IMR-90 (cell line): Measurements from ENCODE around the gene TCF4. TPM values are rescaled to one million over a fixed set of nuclear protein-coding genes. Genes with fewer than 3 reads are reported as not detected.

Source experiments
- ATAC-seq: fragments of 200-7000 bp; cut with Tn5 transposase; 2 replicates; pipeline ENCODE4 v1.9.1; 2020; ENCODE audit warnings: low read depth, mild to moderate bottlenecking, moderate library complexity
- BruUV-seq: library from RNA; stranded (reverse); fragments of 400-500 nt; replicated peaks from 2 replicates; lab custom pipeline; 2021; lab: Mats Ljungman, UMichigan
- CTCF ChIA-PET: fragments of 300-600 bp; formaldehyde crosslinking; extraction: SDS; loops from one replicate; lab custom pipeline; 2021; ENCODE audit warnings: antibody characterized with exemption; lab: Yijun Ruan, JAX
- POLR2A ChIA-PET: fragments of 300-600 bp; sonication (Branson Sonifier 250); formaldehyde crosslinking; loops from one replicate; lab custom pipeline; 2022; ENCODE audit warnings: antibody characterized with exemption; ENCODE audit not compliant: unreplicated experiment; lab: Charles Lee
- DNase-seq: peaks from one replicate; pipeline ENCODE4 v3.0.0; 2013
- H2AFZ ChIP-seq: replicated peaks from 2 replicates; pipeline ENCODE3; 2013; ENCODE audit warnings: low read length, mild to moderate bottlenecking; ENCODE audit not compliant: poor library complexity
- H2AK5ac ChIP-seq: 2 replicates; pipeline ENCODE4 v1.6.1; 2013; ENCODE audit warnings: low read depth, low read length, inconsistent platforms
- H2AK9ac ChIP-seq: replicated peaks from 2 replicates; pipeline ENCODE3; 2013; ENCODE audit warnings: mild to moderate bottlenecking, low read depth, low read length, moderate library complexity; ENCODE audit not compliant: poor library complexity
- H2BK120ac ChIP-seq: 2 replicates; pipeline ENCODE4 v1.6.1; 2013; ENCODE audit warnings: low read depth, low read length, inconsistent platforms
- H2BK15ac ChIP-seq: 3 replicates; pipeline ENCODE4 v1.6.1; 2013; ENCODE audit warnings: low read depth, low read length, inconsistent platforms
- H2BK20ac ChIP-seq: 2 replicates; pipeline ENCODE4 v1.6.1; 2013; ENCODE audit warnings: low read depth, mild to moderate bottlenecking, inconsistent platforms, low read length, moderate library complexity
- H2BK5ac ChIP-seq: 2 replicates; pipeline ENCODE4 v1.6.1; 2013; ENCODE audit warnings: mild to moderate bottlenecking, low read depth, low read length, inconsistent platforms; ENCODE audit not compliant: poor library complexity, severe bottlenecking
- H3K14ac ChIP-seq: replicated peaks from 2 replicates; pipeline ENCODE4 v1.6.1; 2013; ENCODE audit warnings: low read depth, low read length, inconsistent platforms
- H3K18ac ChIP-seq: 2 replicates; pipeline ENCODE4 v1.6.1; 2013; ENCODE audit warnings: low read depth, low read length, control low read depth
- H3K23ac ChIP-seq: 2 replicates; pipeline ENCODE4 v1.6.1; 2013; ENCODE audit warnings: low read depth, low read length, inconsistent platforms
- H3K27ac ChIP-seq: 2 replicates; pipeline ENCODE4 v1.5.1; 2013; ENCODE audit warnings: mild to moderate bottlenecking, control low read depth, low read length; ENCODE audit not compliant: insufficient read depth
- H3K27me3 ChIP-seq: 2 replicates; pipeline ENCODE4 v1.6.1; 2013; ENCODE audit warnings: low read length; ENCODE audit not compliant: control insufficient read depth, insufficient read depth
- H3K36me3 ChIP-seq: 2 replicates; pipeline ENCODE4 v1.6.1; 2013; ENCODE audit warnings: low read length, mixed read lengths; ENCODE audit not compliant: control insufficient read depth, insufficient read depth
- H3K4ac ChIP-seq: 2 replicates; pipeline ENCODE4 v1.6.1; 2013; ENCODE audit warnings: low read depth, low read length, inconsistent platforms
- H3K4me1 ChIP-seq: 2 replicates; pipeline ENCODE4 v1.6.1; 2013; ENCODE audit warnings: low read length, mixed read lengths; ENCODE audit not compliant: control insufficient read depth, insufficient read depth
- H3K4me2 ChIP-seq: 2 replicates; pipeline ENCODE4 v1.6.1; 2013; ENCODE audit warnings: low read depth, mild to moderate bottlenecking, control low read depth, low read length, moderate library complexity
- H3K4me3 ChIP-seq: 2 replicates; pipeline ENCODE4 v1.5.1; 2013; ENCODE audit warnings: low read depth, mild to moderate bottlenecking, control low read depth, low read length, moderate library complexity; ENCODE audit not compliant: insufficient read depth
- H3K56ac ChIP-seq: 2 replicates; pipeline ENCODE4 v1.6.1; 2013; ENCODE audit warnings: low read length, inconsistent platforms; ENCODE audit not compliant: insufficient read depth; ENCODE audit errors: extremely low read depth
- H3K79me1 ChIP-seq, 2 experiments: 2 replicates each; pipeline ENCODE4 v1.6.1; 2013; ENCODE audit warnings: low read length in 2 of 2, inconsistent platforms in 1 of 2, low read depth in 1 of 2
- H3K9ac ChIP-seq: 2 replicates; pipeline ENCODE4 v1.6.1; 2013; ENCODE audit warnings: low read depth, low read length, control low read depth
- H3K9me1 ChIP-seq: 2 replicates; pipeline ENCODE4 v1.6.1; 2013; ENCODE audit warnings: low read length, inconsistent platforms; ENCODE audit not compliant: insufficient read depth
- H3K9me3 ChIP-seq: 2 replicates; pipeline ENCODE4 v1.6.1; 2013; ENCODE audit warnings: low read length; ENCODE audit not compliant: control insufficient read depth, insufficient read depth
- H4K20me1 ChIP-seq: 2 replicates; pipeline ENCODE4 v1.6.1; 2013; ENCODE audit warnings: low read length, inconsistent platforms; ENCODE audit not compliant: insufficient read depth
- H4K5ac ChIP-seq: 2 replicates; pipeline ENCODE4 v1.6.1; 2013; ENCODE audit warnings: mild to moderate bottlenecking, low read depth, low read length, control low read depth
- H4K8ac ChIP-seq, 2 experiments: 2 replicates each; pipeline ENCODE4 v1.6.1; 2013; ENCODE audit warnings: low read depth in 2 of 2, low read length in 2 of 2, control low read depth in 1 of 2, inconsistent platforms in 1 of 2
- H4K91ac ChIP-seq: 2 replicates; pipeline ENCODE4 v1.6.1; 2013; ENCODE audit warnings: low read depth, low read length, inconsistent platforms; ENCODE audit not compliant: insufficient read depth
- BHLHE40 ChIP-seq: fragments of 150-350 bp; IDR thresholded peaks from 2 replicates; pipeline ENCODE4 v1.6.1; 2016; ENCODE audit warnings: mild to moderate bottlenecking, low read depth, low read length
- CEBPB ChIP-seq: IDR thresholded peaks from 2 replicates; pipeline ENCODE4 v1.6.1; 2012; ENCODE audit warnings: low read depth, low read length, improper control_type of control experiment
- CHD1 ChIP-seq: IDR thresholded peaks from 2 replicates; pipeline ENCODE4 v1.6.1; 2012; ENCODE audit warnings: low read depth, low read length, improper control_type of control experiment
- CTCF ChIP-seq: conservative IDR thresholded peaks from 2 replicates; pipeline ENCODE4 v1.5.1; 2012; ENCODE audit warnings: mild to moderate bottlenecking, low read depth, low read length, improper control_type of control experiment
- FOS ChIP-seq: fragments of 150-350 bp; IDR thresholded peaks from 2 replicates; pipeline ENCODE4 v1.6.1; 2016; ENCODE audit warnings: low read depth, low read length
- MAFK ChIP-seq: IDR thresholded peaks from 2 replicates; pipeline ENCODE4 v1.6.1; 2012; ENCODE audit warnings: low read depth, low read length, improper control_type of control experiment
- MAZ ChIP-seq: IDR thresholded peaks from 2 replicates; pipeline ENCODE4 v1.6.1; 2012; ENCODE audit warnings: low read depth, mild to moderate bottlenecking, low read length, improper control_type of control experiment, moderate library complexity, borderline replicate concordance
- MXI1 ChIP-seq: IDR thresholded peaks from 2 replicates; pipeline ENCODE4 v1.6.1; 2012; ENCODE audit warnings: low read depth, mild to moderate bottlenecking, low read length, moderate library complexity, borderline replicate concordance
- NFE2L2 ChIP-seq: fragments of 150-350 bp; IDR thresholded peaks from 2 replicates; pipeline ENCODE4 v1.6.1; 2016; ENCODE audit warnings: low read depth, mild to moderate bottlenecking, low read length
- POLR2A ChIP-seq: IDR thresholded peaks from 2 replicates; pipeline ENCODE4 v1.6.1; 2012; ENCODE audit warnings: mild to moderate bottlenecking, low read depth, low read length
- RAD21 ChIP-seq: IDR thresholded peaks from 2 replicates; pipeline ENCODE4 v1.6.1; 2012; ENCODE audit warnings: low read length, improper control_type of control experiment
- RCOR1 ChIP-seq: IDR thresholded peaks from 2 replicates; pipeline ENCODE4 v1.6.1; 2012; ENCODE audit warnings: mild to moderate bottlenecking, low read length, improper control_type of control experiment; ENCODE audit not compliant: insufficient replicate concordance
- RFX5 ChIP-seq: IDR thresholded peaks from 2 replicates; pipeline ENCODE4 v1.8.0; 2012; ENCODE audit warnings: low read depth, mild to moderate bottlenecking, low read length, moderate library complexity
- SMC3 ChIP-seq: fragments of 150-350 bp; IDR thresholded peaks from 2 replicates; pipeline ENCODE4 v1.6.1; 2016; ENCODE audit warnings: low read depth, mild to moderate bottlenecking, antibody characterized with exemption, low read length, moderate library complexity
- USF2 ChIP-seq: fragments of 150-350 bp; IDR thresholded peaks from 2 replicates; pipeline ENCODE4 v1.6.1; 2017; ENCODE audit warnings: mild to moderate bottlenecking, antibody characterized with exemption, low read length, low read depth
- WGBS, 2 experiments: methylation state at CpG; one replicate each; pipeline versions ENCODE4 v1.1.5 to v1.1.7; 2013; ENCODE audit warnings: missing lambda C conversion rate in 2 of 2; ENCODE audit not compliant: insufficient read length in 1 of 2; ENCODE audit errors: extremely low coverage in 2 of 2; 5-methylcytosine and 5-hydroxymethylcytosine counted together
- dilution Hi-C: fragments of 300-500 bp; cut with HindIII; formaldehyde crosslinking; loops from one replicate; pipeline ENCODE4 v1.14.3; 2018; ENCODE audit warnings: low sequenced_read_pairs; ENCODE audit not compliant: unreplicated experiment
- in situ Hi-C: fragments of 300-500 bp; cut with MboI; formaldehyde crosslinking; loops from 3 replicates; pipeline ENCODE4 v1.14.3; 2019; ENCODE audit warnings: low sequenced_read_pairs, inconsistent platforms, mixed read lengths
- intact Hi-C: fragments of 100-400 bp; cut with micrococcal nuclease; formaldehyde crosslinking; loops from 2 replicates; pipeline ENCODE4 v1.10.0; 2022
- polyA plus RNA-seq, 3 experiments: library from polyadenylated mRNA; depleted of rRNA; stranded (reverse); fragments of >200 nt; gene quantifications; 2 replicates each; pipeline ENCODE4 v1.2.3, GENCODE V29; 2012; ENCODE audit warnings: low replicate concordance in 1 of 3
- total RNA-seq: library from RNA; depleted of rRNA; stranded (reverse); fragments of >200 nt; gene quantifications from 2 replicates; pipeline ENCODE4 v1.2.3, GENCODE V29; 2012
- TF ChIP-seq, protein P1 (sequence below): fragments of 150-350 bp; IDR thresholded peaks from 2 replicates; pipeline ENCODE4 v1.6.1; 2016; ENCODE audit warnings: low read depth, mild to moderate bottlenecking, low read length, moderate library complexity, borderline replicate concordance

TCF4 gene
- total and polyA plus RNA-seq, 2 of the 4 experiments (the other 2 are of a cell fraction) = 30.0 to 87.1 TPM

DNA sequence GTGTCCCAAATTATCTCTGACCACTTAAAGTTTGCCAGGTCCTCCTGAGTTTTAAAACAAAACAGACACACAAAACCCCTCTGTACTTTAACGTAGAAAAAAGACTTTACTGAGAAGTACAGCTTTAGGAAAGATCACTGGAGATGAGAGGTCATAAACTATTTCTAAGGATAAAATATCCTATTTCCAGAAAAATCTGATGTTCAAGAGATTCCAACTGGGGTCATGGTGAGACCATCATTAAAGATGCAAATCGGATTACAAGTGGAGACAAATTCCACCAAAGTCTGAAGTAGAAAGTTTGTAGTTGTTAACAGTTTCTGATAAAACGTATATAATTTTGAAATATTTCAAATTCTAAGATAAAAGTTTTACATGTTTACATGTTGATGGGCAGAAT is 241.6 kb downstream of the TCF4 start:
- Histone ChIP-seq H3K27me3 (no peaks in the 10 kb centered on the region), H2AK9ac (no peak overlapping the region), H2BK120ac (no peak overlapping the region), H3K4me1 (peaks cover 7% of the 10 kb centered on the region), H4K20me1 (peaks cover 7% of the 10 kb centered on the region; the same call in 1 of the 2 replicates), H3K4me2 (no peak overlapping the region), H3K4ac (no peak overlapping the region), H2AK5ac (no peak overlapping the region), H2BK5ac (no peak overlapping the region), H3K79me1 (peaks cover 14 to 30% of the 10 kb centered on the region in 2 experiments; a peak in 3 of 4 replicates), H3K4me3 (no peak overlapping the region), H3K9me1 (peaks cover 10% of the 10 kb centered on the region), H3K9ac (no peak overlapping the region), H3K23ac (no peak overlapping the region), H3K56ac (no peak overlapping the region), H3K27ac (no peak overlapping the region), H3K18ac (no peak overlapping the region), H2BK15ac (no peak overlapping the region), H4K5ac (no peak overlapping the region), H4K91ac (no peak overlapping the region), H3K36me3 (peaks cover 4% of the 10 kb centered on the region), H4K8ac (no peak overlapping the region), H2AFZ (no peak overlapping the region), H3K9me3 (no peaks in the 10 kb centered on the region), H2BK20ac (no peak overlapping the region), H3K14ac (no peak overlapping the region)
- ChIA-PET CTCF (no interaction called here), POLR2A (no interaction called here)
- in situ Hi-C loops = no loop called here
- TF ChIP-seq, protein P1, sequence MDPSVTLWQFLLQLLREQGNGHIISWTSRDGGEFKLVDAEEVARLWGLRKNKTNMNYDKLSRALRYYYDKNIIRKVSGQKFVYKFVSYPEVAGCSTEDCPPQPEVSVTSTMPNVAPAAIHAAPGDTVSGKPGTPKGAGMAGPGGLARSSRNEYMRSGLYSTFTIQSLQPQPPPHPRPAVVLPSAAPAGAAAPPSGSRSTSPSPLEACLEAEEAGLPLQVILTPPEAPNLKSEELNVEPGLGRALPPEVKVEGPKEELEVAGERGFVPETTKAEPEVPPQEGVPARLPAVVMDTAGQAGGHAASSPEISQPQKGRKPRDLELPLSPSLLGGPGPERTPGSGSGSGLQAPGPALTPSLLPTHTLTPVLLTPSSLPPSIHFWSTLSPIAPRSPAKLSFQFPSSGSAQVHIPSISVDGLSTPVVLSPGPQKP = no peak
- TF ChIP-seq MXI1 (no peak), FOS (no peak), SMC3 (no peak), RAD21 (no peak), NFE2L2 (no peak), BHLHE40 (no peak), RCOR1 (no peak), MAFK (no peak), CTCF (no peak), USF2 (no peak), CEBPB (no peak), MAZ (no peak), RFX5 (no peak), CHD1 (no peak), POLR2A (no peak)
- dilution Hi-C loops = no loop called here
- intact Hi-C loops = loop anchor here (10.0 kb wide), 1 partner anchor 1048 kb away; no protein-coding TSS in a partner anchor
- ATAC-seq = no peak
- DNase-seq = no peak
- BruUV-seq = no TSS peak
- no CpG with 5 or more reads among the region's 3 CpGs for WGBS, 2 experiments
